ENCODE measurements around the gene PHOSPHO1.

Gene PHOSPHO1

GRCh38 chr17:49260011-49260816, 29.6 kb upstream of the PHOSPHO1 start (continued):
- peak; percentile 71; the same call in 1 of the 2 replicates for TF ChIP-seq ZNF561 (tag by site-specific recombination; IDR thresholded peaks at IDR 0.05; ENCODE audit: borderline replicate concordance)
- TF ChIP-seq ZNF362 (tag by site-specific recombination; IDR thresholded peaks at IDR 0.05): no peak
- peak; percentile 86 for TF ChIP-seq ZFHX2 (tag by site-specific recombination; conservative IDR thresholded peaks at IDR 0.05)
- peak; percentile 90 for TF ChIP-seq ZNF585B (tag by site-specific recombination; IDR thresholded peaks at IDR 0.05)
- TF ChIP-seq KLF9 (tag by site-specific recombination; IDR thresholded peaks at IDR 0.05; ENCODE audit: low read depth): 0 out of 2 replicates have a peak, but pooled peaks have one; percentile 9
- peak; percentile 94 for TF ChIP-seq ZIC2 (tag by site-specific recombination; IDR thresholded peaks at IDR 0.05)
- 0 out of 2 replicates have a peak, but pooled peaks have one; percentile 15 for TF ChIP-seq ZNF518A (tag by site-specific recombination; conservative IDR thresholded peaks at IDR 0.05; ENCODE audit: low read depth)
- TF ChIP-seq ZBTB48 (tag by site-specific recombination; IDR thresholded peaks at IDR 0.05): peak; percentile 95; the same call in 1 of the 2 replicates
- TF ChIP-seq ZNF449 (tag by site-specific recombination; IDR thresholded peaks at IDR 0.05): peak; percentile 74
- TF ChIP-seq ZNF350 (tag by site-specific recombination; IDR thresholded peaks at IDR 0.05): no peak
- 0 out of 2 replicates have a peak, but pooled peaks have one; percentile 15 for TF ChIP-seq ZEB2 (tag by site-specific recombination; IDR thresholded peaks at IDR 0.05)
- TF ChIP-seq EGR2 (tag by site-specific recombination; IDR thresholded peaks at IDR 0.05; ENCODE audit: low read depth): peak; percentile 72; the same call in 1 of the 2 replicates
- no peak for TF ChIP-seq SP3 (tag by site-specific recombination; IDR thresholded peaks at IDR 0.05)
- peak; percentile 83 for TF ChIP-seq ZBTB20 (tag by site-specific recombination; IDR thresholded peaks at IDR 0.05)
- peak; percentile 19 for TF ChIP-seq ZBTB17 (tag by site-specific recombination; IDR thresholded peaks at IDR 0.05)
- no peak for TF ChIP-seq BCL11A (tag by site-specific recombination; IDR thresholded peaks at IDR 0.05; ENCODE audit: low read depth)
- TF ChIP-seq GLIS2 (tag by site-specific recombination; IDR thresholded peaks at IDR 0.05): no peak; the same call in 1 of the 2 replicates
- peak; percentile 52 for TF ChIP-seq ZBTB26 (tag by site-specific recombination; optimal IDR thresholded peaks at IDR 0.05)

Data from HEK293 (cell line).